COR-L47 (cell line): ENCODE measurements around the gene DHX34.

Experiments
- DNase-seq: peaks from one replicate; lab custom pipeline; 2025; lab: John Stamatoyannopoulos, UW

The DHX34 gene

DNA sequence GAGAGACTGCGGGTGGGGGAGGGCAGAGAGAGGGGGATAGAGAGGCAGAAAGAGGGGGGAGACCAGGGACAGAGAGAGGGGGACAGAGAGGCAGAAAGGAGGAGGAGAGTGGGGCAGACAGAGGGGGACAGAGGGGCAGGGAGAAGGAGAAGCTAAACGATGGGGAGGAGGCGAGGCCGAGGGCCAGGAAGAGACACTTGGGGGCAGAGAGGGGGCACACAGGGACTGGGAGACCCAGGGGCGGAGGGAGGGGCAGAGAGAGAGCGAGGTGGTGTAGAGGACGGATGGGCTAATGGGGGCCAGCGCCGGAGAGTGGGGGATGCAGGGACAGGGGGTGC is 69.5 kb downstream of the DHX34 start:
- no peak for DNase-seq

DNA sequence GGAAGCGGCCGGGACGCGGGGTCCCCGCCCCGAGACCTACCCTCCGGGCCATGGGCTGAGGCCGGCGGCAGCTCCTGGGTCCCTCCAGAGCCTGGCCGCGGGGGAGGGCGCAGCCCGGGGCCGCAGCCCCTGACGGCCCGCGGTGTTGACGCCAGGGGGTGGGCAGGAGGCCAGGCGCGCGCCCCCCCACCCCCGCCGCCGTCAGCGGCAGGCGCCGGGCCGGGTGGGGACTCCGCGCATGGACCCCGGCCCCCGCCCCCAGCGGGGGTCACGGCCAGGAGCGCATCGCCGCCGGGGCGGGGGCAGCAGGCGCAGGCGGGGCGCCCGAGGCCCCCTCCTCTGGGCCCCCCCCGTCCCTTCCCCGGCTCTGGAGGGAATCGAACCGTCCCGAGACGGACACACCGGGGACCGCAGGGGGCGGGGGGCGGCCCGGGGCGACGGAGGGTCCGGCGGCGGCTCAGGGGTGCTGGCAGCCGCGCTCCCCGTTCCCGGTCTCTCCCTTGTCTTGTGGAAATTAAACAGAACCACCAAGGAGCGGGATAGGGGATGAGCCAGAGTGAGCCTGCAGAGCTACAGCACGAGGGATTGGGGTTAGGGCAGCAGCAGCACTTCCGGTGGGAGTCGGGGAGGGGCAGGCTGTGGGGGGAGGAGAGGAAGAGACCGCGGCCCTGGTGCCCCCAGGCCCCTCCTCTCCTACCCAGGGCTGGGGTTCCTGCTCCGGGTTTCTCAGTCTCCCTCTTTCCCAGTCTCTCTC is 70.1 kb downstream of the DHX34 start, which contains the start of gene MEIS3:
Gene MEIS3, minus strand, starts transcription at position 498 of the 754 bp plus-strand sequence. Its CDS starts 446 bp downstream, at position 52.
- no peak for DNase-seq

DNA sequence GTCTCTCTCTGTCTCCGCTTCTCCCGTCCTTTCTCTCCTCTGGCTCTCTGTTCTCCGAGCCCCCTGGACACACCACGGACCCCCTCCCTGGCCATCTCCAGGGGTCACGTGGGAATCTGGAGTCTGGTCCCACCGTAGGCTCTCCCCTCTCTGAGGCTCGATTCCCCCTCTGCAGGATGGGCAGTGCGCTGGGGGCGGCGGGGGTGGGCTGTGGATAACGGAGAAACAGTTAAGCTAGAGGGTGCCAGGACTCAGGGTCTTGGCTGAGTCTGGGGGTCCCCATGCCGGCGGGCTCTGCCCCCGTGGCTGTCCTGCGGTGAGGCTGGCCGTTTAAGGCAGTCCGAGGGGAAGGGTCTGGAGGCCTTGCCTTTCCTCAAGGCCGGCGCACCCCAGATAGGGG is 70.7 kb downstream of the DHX34 start:
- DNase-seq, result no peak

DNA sequence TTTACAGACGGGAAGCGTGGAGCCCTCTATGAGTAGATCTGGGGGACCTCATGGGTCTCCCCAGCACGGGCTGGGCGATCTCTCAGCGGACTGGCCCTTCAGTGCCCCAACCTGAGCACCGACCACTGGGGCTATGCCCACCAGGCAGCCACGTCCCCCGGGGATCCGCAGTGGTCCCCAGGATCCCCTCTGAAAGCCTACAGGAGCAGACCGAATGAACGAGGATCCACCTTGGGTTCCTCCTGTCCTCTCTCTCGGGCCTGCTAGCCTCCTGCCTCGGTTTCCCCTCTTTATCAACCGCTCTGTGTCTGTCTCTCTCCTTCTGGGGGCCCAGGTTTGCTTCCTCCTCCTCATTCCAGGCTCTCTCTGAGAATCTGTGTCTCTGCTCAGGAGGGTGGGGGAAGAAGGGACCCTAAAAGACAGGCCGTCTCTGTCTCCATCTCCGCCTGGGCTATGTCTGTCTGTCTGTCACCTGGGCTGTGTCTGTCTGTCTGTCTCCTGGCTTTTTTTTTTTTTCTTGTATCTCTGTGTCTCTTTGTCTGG is 72.2 kb downstream of the DHX34 start:
- no peak for DNase-seq

DNA sequence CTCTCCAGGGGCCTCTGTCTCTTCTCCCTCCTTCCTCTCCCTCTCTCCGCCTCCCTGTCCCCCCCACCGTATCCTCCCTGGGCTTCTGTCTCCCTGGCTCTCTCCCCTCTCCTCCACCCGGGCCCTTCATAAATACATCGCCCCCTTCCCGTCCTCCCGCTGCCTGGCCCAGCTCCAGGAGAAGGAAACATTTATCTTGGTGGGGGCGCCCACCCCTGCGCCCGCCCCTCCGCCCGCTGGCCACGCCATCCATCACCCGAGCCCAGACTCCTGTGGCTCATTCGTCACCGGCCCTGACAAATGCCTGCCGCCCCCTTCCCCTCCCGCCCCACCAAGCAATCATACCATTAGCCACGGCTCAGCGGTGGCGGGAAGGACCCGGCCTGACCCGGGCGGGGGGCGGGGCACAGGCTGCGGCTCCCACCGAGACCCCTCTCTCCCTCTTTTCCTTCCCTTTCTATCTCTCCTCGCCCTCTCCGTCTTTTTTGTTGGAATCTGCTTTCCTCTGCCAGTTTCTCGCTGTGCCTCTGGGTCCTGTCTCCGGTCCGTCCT is 72.8 kb downstream of the DHX34 start:
- DNase-seq, result peak; percentile 48

DNA sequence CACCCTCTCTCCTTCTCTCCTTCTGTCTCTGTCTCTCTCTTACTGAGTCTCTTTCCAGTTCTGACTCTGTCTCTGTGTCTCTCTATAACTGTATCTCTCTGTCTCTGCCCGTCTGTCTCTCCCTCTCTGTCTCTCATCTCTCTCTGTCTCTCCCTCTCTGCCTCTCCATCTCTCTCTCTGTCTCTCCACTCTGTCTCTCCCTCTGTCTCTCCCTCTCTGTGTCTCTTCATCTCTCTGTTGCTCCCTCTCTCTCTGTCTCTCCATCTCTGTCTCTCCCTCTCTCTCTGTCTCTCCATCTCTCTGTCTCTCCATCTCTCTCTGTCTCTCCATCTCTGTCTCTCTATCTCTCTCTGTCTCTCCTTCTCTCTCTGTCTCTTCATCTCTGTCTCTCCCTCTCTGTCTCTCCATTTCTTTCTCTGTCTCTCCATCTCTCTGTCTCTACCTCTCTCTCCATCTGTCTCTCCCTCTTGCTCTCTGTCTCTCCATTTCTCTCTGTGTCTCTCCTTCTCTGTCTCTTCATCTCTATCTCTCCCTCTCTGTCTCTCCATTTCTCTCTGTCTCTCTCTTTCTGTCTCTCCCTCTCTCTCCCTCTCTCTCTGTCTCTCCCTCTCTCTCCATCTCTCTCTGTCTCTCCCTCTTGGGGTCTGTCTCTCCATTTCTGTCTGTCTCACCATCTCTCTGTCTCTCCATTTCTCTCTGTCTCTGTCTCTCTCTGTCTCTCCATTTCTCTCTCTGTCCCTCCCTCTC is 73.5 kb downstream of the DHX34 start:
- DNase-seq, result no peak

DNA sequence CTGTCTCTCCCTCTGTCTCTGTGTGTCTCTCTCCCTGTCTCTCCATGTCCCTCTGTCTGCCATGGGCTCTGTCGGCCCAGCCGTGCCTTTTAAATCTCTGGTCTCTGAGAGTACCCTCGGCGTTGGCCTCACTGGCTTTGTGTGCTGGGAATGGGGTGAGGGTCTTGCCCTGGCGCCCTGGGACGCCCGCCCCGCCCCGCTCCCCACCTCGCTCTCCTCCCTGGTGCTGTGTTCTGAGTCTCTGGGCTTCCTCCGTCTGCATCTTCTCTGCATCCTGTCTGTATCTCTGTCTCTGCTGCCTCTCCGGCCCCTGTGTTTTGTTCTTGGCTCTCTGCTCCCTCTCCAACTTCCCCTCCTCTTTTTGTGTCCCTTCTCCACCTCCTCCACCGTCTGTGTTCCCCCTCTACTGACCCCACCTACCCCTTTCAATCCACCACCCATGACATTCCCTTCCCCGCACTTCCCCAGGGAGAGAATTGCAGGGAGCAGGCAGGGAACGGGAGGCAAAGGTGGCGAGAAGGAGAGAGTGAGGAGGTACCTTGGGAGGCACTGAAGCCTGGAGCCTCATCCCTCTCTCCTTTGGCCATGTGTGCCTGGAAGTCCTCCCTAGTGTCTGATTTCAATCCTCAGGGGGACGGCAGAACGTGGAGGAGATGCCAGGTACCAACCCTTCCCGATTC is 74.2 kb downstream of the DHX34 start:
- DNase-seq, result no peak

DNA sequence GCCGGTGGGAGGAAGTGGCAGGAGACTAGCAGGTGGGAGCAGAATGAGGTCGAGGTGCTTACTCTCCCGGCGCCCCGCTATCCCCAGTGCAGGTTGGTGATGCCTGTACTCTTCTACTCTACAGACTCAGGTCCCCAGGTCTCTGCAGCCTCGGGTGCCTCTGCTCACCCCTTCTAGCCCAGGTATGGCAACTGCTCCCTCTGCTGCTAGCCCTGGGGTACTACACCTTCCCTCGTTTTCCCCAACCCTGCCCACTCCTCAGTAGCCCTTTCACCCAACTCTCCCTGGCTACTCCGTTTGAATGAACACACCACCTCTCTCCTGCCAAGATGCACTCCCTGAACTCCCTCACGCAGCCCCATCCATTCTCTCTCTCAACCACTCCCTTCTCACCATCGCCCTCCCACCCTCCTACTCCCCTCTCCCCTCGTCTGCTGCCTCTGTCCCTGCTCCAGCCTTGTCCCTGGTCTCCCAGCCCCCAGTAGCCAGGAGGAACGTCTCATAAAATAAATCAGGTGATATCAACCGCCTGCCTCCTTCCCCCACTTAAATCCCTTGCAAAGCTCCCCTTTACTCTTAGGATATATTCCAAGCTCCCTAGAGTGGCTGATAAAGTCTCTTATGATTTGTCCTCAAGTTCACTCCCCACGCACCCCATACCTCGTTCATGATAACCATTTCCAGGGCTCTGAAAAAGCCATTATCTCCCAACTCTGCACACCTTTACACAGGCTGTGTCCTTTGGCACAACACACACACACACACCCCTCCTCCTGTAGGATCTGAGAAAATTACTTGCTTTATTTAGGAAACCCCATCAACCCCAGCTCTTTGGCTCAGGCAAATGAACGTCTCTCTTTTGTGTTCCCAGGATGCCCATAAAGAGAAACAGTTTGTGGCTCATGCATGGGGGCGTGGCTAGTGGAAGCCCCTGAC is 78.4 kb downstream of the DHX34 start:
- peak; percentile 45 for DNase-seq

DNA sequence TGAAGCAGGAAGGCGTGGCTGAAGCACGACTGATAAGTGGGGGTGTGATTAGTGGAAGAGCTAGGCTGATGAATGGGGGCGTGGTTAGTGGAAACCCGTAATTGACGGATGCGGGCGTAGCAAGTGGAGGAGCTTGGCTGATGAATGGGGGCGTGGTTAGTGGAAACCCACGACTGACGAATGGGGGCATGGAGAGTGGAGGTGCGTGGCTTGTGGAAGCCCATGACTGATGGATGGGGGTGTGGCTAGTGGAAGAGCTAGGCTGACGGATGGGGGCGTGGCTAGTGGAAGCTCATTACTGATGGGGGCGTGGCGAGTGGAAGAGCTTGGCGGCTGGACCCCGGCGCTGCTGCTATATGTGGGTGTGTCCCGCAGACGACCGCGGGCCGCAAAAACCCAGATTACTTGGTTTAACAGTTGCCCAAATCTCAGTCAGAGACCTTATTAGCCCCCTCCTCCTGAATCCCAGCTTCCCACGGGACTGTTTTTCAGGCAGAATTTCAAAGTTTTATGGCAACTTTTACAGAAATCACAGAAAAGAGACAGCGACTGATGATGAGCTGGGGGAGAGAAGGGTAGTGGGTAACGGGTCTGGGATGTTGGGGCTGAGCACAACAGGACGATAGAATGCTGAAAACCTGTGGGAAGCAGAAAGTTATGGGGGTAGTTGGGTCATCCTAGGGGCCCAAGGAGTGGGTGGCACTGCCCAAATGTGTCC is 79.2 kb downstream of the DHX34 start:
- peak; percentile 99 for DNase-seq

DNA sequence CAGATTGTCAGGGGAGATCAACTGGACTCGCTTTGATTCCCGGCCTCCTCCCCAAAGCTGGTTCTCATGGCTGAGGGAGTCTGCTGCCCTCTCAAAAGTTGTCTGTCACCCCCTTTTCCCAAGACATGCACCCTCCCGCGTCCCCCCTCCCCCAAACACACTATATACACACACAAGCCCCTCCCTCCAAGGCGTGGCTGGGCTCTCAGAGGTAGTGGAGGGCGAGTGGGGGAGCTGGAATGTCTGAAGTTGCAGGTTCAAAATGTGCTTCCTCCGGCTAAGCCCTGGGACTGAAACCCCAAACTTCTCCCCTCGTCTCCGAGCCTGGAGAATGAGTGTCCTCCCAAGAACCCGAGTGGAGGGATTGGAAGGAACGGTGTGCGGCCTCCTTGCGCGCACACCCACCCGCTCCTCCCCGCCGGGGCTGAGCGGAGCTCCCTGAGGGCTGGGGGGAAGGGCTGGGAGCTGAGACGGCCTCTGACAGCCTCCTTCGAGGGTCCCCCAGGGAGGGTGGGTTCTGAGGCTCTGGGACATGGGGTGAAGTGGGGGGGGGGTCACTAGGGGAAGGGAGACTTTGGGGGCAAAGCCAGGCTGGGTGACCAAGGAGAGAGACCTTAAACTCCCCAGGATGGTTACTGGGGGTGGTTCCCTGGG is 80.2 kb downstream of the DHX34 start:
- no peak for DNase-seq

DNA sequence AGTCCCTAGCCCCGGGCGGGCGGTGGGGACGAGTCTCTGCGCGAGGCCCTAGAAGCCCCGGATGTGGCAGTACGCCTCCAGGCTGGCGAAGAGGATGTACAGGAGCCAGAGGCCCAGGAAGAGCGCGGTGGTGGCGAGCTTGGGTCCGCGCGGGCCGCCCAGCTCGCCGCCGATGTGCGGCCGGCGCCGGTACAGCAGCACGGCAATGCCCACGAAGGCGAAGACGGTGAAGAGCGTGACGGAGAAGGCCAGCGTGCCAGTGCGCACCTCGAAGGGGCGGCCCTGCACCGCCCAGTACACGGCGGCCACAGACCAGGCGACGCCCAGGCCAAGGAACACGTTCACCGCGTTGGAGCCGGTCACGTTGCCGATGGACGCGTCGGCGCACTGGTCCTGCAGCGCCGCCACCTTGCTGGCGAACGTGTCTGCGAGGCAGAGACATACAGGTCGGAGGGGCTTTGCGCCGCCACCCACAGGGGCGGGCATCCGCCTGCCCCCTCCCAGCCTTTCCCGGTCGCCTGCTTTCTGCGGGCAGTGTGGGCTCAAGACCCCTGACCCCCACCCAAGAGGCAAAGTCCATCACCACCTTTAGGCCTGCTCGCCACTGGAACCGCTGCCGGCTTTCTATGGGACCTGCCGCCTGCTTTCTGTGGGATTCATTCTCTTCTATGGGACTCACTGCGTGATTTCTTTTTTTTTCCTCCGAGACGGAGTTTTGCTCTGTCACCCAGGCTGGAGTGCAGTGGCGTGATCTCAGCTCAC is 81.1 kb downstream of the DHX34 start:
- DNase-seq, result no peak

DNA sequence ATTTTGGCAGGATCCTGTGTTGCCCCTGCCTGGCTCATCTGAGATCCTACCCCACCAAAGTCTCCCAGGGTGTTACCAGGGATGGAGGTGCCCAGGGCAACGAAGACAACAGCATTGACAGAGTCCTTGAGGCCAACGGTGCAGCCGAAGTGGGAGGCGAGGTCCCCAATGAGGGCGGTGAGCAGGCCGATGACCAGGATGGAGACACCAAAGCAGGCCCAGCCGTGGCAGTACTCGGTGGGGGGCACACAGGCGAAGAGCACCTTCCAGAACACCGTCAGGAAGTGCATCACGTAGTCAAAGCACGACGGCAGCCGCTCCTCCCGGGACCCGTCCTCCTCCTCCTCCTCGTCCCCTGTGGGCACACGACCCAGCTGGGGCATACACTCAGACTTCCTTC is 83.0 kb downstream of the DHX34 start:
- DNase-seq, result no peak
